Measurements from ENCODE around the gene MYL2. TPM values are rescaled to one million over a fixed set of nuclear protein-coding genes. Genes with fewer than 3 reads are reported as not detected.

The MYL2 gene
- total RNA-seq, 1 experiment from 2014 or later, result 0.39 TPM

- no peak for TF ChIP-seq ZBTB33 (IDR thresholded peaks at IDR 0.05; ENCODE audit: extremely low read depth, insufficient replicate concordance, low read length)
- no peak for TF ChIP-seq ATF3 (IDR thresholded peaks at IDR 0.05)
- no peak for TF ChIP-seq REST (IDR thresholded peaks at IDR 0.05; ENCODE audit: low read depth)
- TF ChIP-seq MAX (IDR thresholded peaks at IDR 0.05), result no peak
- no peak for TF ChIP-seq YY1 (IDR thresholded peaks at IDR 0.05; ENCODE audit: extremely low read depth, insufficient replicate concordance, low read depth, low read length)
- TF ChIP-seq EGR1 (IDR thresholded peaks at IDR 0.05; ENCODE audit: low read depth), result no peak
- TF ChIP-seq SP1 (IDR thresholded peaks at IDR 0.05; ENCODE audit: low read depth), result no peak
- TF ChIP-seq EZH2 (IDR thresholded peaks at IDR 0.05), result no peak
- no peak for TF ChIP-seq CBX3 (IDR thresholded peaks at IDR 0.05; ENCODE audit: low read depth)
- TF ChIP-seq ZNF274 (IDR thresholded peaks at IDR 0.05; ENCODE audit: low read depth, low read length), result no peak
- TF ChIP-seq FOSL1 (IDR thresholded peaks at IDR 0.05; ENCODE audit: low read depth), result no peak
- no peak for TF ChIP-seq ZFX (IDR thresholded peaks at IDR 0.05)
- Histone ChIP-seq H3K9ac (ENCODE audit: low read length) (no peak overlapping the region), H3K9me2 (ENCODE audit: insufficient read depth) (no peaks in the 10 kb centered on the region), H3K4me1 (ENCODE audit: control insufficient read depth in 1 of 2, insufficient read depth in 2 of 2, low read length in 2 of 2) (peaks cover 0 to 7% of the 10 kb centered on the region in 2 experiments; a peak in 1 of 4 replicates), H3K4me2 (ENCODE audit: low read length) (no peak overlapping the region), H3K4me3 (replicated peaks in 1 of 2; ENCODE audit: low read depth in 1 of 2, low read length in 2 of 2) (no peak overlapping the region), H3K27me3 (ENCODE audit: insufficient read depth, low read length) (no peaks in the 10 kb centered on the region), H3K36me3 (ENCODE audit: control insufficient read depth in 1 of 2, insufficient read depth in 2 of 2, low read length in 2 of 2) (no peaks in the 10 kb centered on the region), H3K27ac (ENCODE audit: low read depth, low read length) (no peak overlapping the region), H2AFZ (ENCODE audit: low read depth, low read length, poor library complexity, severe bottlenecking) (no peak overlapping the region), H4K20me1 (ENCODE audit: insufficient read depth) (no peaks in the 10 kb centered on the region), H3K79me2 (ENCODE audit: insufficient read depth, low read length) (no peaks in the 10 kb centered on the region), H3K9me3 (ENCODE audit: control insufficient read depth in 1 of 2, insufficient read depth in 1 of 2, low read depth in 1 of 2, low read length in 2 of 2) (no peaks in the 10 kb centered on the region)
- intact Hi-C loops (cut with micrococcal nuclease), result loop anchor here (10.0 kb wide), 1 partner anchor 278 kb away; no protein-coding TSS in a partner anchor
- ChIA-PET CTCF (interaction anchor here (1.3 kb wide), 1 partner anchor 10 kb away, joined by 3 read pairs; no protein-coding TSS in a partner anchor), POLR2A (no interaction called here), RAD21 (ENCODE audit: low non-redundant PET in 1 of 2, low total read pairs in 2 of 2, uncharacterized antibody in 2 of 2, unreplicated experiment in 2 of 2) (no interaction called here)
- no peak for DNase-seq (ENCODE audit: low read depth, low spot score)
- BruUV-seq (replicated peaks), result no TSS peak
- no peak for ATAC-seq
Observed at GRCh38 chr12:110883251-110883650, 37.1 kb downstream of the MYL2 start.
